ENCODE measurements around the gene PRKAR1B.

Gene PRKAR1B

GRCh38 chr7:576524-577277 is 150.4 kb downstream of the PRKAR1B start:
- in situ Hi-C loops (cut with MboI; ENCODE audit: low sequenced_read_pairs), result no loop called here

GRCh38 chr7:575425-576366 is 151.4 kb downstream of the PRKAR1B start:
- in situ Hi-C loops (cut with MboI; ENCODE audit: low sequenced_read_pairs), result no loop called here

DNA sequence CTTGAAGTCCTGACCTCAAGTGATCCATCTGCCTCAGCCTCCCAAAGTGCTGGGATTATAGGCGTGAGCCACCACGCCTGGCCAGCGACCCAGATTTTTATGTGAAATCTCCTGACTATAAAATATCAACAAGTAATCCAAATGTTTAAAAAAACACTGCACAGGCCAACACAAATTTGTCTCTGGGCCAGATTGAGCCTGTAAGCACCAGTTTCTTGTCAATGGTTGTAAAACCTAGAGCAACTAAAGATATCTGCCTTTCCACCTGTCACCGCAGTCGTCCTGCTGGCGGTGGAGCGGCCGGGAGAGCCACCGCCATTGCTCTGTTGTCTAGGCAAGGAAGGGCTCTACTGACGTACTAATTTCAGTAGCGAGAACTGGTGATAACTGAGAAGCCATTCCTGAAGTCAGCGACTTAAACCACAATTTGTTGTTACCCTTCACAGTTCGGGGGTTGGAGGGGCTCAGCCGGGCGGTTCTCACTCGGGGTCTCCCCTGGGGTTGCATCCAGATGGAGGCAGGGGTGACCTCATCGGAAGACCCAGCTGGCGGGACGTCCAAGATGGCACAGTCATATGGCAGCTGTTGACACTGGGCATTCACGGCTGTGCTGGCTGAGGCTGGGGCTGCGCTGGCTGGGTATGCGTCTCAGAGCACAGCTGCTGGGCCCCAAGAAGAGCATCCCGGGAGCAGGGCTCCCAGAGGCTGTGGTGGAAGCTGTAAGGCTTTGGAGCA is 152.3 kb downstream of the PRKAR1B start:
- in situ Hi-C loops (cut with MboI; ENCODE audit: low sequenced_read_pairs), result no loop called here

DNA sequence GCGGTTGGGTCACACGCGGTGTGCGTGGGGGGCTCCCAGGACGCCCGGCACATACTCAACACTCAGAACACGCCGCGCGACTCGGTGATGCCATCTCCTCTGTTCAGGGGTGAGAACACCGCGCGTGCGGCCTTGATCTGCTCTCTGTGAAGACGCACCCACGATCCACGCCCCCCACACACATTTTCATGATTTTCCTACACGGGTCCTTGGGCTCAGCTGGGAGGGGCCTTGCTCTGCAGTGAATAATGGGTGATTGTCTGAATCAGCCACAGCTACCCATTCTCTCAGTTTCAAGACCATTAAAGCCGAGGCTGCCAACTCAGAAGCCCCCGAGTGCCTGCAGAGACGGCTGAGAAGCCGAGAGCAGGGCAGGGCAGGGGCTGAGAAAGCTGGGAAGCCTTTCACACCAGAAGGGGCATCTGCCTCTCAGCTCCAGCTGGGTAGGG is 153.1 kb downstream of the PRKAR1B start:
- in situ Hi-C loops (cut with MboI; ENCODE audit: low sequenced_read_pairs), result no loop called here

DNA sequence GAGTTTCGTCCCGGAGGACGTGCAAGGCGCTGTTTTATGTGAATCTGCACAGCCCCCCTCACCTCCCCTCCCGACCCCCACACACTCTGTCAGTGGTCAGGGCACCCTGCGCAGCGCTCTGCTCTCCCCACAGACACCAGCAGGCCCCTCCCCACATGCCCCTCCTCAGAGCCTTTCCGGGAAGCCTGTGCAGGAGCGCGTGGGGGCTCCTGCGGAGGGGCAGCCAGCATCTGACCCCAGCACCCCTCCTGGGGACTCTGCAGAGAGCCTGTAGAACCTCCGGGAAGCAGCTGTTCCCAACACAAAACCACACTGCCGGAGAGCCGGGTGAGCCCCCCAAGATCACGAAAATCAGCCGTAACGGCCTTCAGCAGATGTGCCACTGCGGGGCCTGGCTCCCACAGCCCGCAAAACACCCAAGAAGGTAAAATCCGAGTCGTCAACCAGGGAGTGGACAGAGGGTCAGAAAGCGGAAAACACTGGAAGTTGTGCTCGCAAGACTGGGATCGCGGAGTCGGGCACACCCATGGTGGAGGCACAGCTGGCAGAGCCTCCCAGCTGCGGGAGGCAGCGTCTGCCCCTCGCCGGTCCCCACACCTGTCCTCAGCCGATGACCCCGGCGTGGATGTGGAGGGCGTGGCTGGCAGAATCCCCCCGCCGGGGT is 153.7 kb downstream of the PRKAR1B start:
- in situ Hi-C loops (cut with MboI; ENCODE audit: low sequenced_read_pairs), result no loop called here

- in situ Hi-C loops (cut with MboI; ENCODE audit: low sequenced_read_pairs), result no loop called here
Measured at GRCh38 chr7:572416-573268, 154.4 kb downstream of the PRKAR1B start.

DNA sequence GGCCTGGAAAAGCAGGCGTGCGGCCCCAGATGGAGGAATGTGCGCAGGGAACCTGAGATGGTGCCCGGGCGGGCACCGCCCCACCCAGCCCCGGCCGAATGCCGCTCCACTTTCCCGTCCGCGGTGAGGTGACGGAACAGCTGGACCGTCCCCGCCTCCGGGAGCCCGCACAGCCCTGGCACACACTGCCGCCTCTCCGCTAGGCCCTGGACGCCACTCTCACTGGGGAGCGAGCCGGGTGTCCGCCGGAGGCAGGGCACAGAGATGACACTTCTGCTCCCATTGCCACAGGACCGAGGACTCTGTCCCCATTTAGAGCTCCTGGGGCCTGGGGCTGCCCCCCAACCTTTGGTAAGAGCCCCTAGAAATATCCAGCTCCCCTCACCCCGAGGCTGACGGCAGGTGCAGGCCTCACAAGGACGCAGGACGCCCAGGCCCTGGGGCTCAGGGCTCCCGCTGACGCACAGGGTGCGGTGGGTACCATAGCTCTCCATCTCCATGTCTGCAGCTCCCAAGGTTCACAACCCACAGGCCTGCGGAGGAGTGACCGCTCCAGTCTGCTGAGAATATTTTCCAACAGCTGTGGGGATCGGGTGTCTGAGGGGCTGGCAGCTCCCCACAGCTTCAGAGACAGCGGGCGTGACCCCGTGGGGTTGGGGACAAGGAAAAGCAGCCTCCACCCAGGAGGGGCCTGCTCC is 155.2 kb downstream of the PRKAR1B start:
- in situ Hi-C loops (cut with MboI; ENCODE audit: low sequenced_read_pairs), result no loop called here

DNA sequence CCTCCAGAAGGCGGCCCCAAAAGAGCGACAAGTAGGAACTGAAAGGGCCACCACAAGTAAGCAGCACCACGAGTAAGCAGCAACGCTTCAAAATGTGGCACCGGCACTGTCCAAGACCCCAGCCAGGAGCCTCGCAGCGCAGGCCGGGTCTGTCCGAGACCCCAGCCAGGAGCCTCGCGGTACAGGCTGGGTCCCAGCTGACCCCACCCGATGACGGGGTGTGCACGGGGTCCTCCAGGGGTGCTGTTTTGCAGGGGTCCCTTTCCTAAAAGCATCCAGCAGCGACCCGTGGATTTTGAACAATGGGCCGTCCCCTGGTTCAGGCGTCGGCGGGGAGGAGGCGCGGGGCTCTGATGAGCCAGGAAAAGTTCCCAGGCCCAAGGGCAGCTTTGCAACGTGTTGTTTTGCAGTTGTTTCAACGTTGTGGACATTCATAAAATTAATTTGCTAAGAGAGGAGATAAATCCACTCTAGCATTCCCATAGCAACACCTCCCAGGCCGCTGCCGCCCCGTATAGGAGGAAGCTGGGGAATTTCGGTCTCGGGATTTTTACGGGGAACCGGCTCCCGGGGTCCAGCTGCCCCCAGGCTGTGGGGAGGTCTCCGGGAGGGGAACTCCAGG is 155.9 kb downstream of the PRKAR1B start:
- in situ Hi-C loops (cut with MboI; ENCODE audit: low sequenced_read_pairs), result no loop called here

DNA sequence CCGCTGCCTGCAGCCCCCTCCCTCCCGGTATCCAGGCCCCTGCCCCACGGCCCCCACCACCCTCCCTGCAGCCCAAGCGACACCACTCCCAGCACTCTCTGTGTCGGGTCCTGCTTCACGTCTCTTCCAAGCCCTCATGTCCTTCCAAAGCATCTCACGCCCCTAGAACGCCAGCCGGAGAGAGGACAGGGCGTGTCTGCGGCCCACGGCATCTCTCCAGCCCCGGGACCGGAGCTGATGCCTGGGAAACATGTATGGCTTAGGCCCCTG is 156.3 kb downstream of the PRKAR1B start:
- in situ Hi-C loops (cut with MboI; ENCODE audit: low sequenced_read_pairs), result no loop called here

GRCh38 chr7:569996-570800 is 156.9 kb downstream of the PRKAR1B start:
- in situ Hi-C loops (cut with MboI; ENCODE audit: low sequenced_read_pairs), result no loop called here

DNA sequence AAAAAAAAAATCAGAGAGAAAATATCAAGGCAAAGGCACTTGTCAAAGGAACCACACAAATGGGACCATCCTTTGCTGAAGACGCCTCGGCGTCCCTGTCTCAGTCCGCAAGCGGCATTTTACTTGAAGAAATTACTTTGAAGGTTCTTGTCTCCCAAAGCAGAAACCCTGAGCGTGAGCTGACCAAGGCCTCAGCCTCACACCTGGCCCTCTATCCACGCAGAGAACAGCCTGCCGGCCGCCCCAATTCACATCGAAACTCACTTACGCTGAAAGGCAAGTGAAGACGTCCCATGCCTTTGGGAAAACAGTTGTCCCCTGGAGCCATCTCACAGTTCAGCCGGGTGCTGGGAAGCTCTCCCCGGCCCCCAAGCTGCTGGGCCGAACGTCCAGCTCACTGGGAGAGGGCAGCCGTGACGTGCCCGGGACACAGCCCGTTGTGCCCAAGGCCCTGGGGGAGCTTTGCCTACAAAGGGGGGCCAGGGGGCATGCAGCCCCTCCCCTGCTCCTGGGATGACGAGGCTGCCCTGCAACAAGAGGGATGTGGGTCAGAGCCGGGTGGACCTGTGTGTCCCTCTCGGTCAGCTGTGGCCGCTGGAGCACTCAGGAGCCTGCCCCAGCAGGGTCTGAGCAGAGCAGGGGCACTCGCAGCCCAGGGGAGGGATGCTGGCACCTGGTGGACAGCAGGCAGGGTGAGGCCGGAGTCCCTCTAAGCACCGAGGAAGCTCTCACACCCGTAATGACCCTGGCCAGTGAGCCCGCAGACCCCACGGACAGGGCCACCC is 157.8 kb downstream of the PRKAR1B start:
- in situ Hi-C loops (cut with MboI; ENCODE audit: low sequenced_read_pairs), result no loop called here

- in situ Hi-C loops (cut with MboI; ENCODE audit: low sequenced_read_pairs), result no loop called here
Measured at GRCh38 chr7:568031-568951, 158.8 kb downstream of the PRKAR1B start.

DNA sequence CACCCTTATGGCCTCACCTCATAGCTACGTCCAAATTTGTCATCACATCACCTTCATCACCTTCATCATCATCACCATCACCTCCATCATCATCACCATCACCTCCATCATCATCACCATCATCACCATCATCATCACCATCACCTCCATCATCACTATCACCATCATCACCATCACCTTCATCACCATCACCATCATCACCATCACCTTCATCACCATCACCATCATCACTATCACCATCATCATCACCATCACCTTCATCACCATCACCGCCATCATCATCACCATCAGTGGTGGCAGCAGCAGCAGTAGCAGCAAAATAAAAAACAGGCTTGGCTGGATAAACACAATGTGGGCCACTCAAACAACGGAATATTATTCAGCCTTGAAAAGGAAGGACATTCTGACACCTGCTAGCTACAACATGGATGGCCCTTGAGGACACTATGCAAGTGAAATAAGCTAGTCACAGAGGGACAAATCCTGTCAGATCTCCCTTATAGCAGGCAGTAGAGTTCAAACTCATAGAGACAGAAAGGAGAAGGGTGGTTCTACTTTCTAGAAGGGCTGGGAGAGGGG is 159.7 kb downstream of the PRKAR1B start:
- in situ Hi-C loops (cut with MboI; ENCODE audit: low sequenced_read_pairs), result no loop called here

DNA sequence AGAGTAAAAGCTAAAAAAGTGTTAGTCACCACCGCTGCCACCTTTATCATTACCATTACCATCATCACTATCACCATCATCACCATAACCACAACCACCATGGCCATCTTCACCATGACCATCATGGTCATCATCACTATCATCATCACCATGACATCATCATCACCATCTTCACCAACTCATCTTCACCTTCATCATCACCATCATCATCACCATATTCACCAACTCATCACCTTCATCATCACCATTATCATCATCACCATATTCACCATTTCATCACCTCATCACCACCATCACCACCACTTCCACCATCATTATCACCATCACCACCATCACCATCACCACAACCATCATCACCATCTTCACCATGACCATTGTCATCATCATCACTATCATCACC is 161.0 kb downstream of the PRKAR1B start:
- in situ Hi-C loops (cut with MboI; ENCODE audit: low sequenced_read_pairs), result no loop called here

- in situ Hi-C loops (cut with MboI; ENCODE audit: low sequenced_read_pairs), result no loop called here
Measured at GRCh38 chr7:564176-564865, 162.8 kb downstream of the PRKAR1B start.

Data from HL-60/S4 (cell line).